Measurements from ENCODE around the gene MAFG.

The MAFG gene

GRCh38 chr17:81957691-81958432 lies 30.3 kb upstream of the MAFG start:
- Histone ChIP-seq H3K27me3 (replicated peaks; ENCODE audit: insufficient read depth, low read length) (peaks cover 59% of the 10 kb centered on the region), H3K4me2 (ENCODE audit: low read depth, low read length) (no peak overlapping the region), H3K9ac (ENCODE audit: low read length) (no peak overlapping the region), H3K27ac (ENCODE audit: low read length) (no peak overlapping the region), H3K36me3 (replicated peaks; ENCODE audit: insufficient read depth, low read length) (no peaks in the 10 kb centered on the region), H3F3A (ENCODE audit: insufficient read depth, low read length) (no peaks in the 10 kb centered on the region), H3K4me3 (ENCODE audit: low read length) (no peak overlapping the region), H3K9me2 (replicated peaks; ENCODE audit: insufficient read depth, low read length) (no peaks in the 10 kb centered on the region), H3K9me3 (replicated peaks; ENCODE audit: insufficient read depth, low read length) (no peaks in the 10 kb centered on the region), H4K20me1 (ENCODE audit: insufficient read depth, low read length) (no peaks in the 10 kb centered on the region), H3K4me1 (ENCODE audit: low read length) (no peaks in the 10 kb centered on the region), H2AFZ (ENCODE audit: low read length) (no peak overlapping the region), H3K79me2 (ENCODE audit: low read length) (no peaks in the 10 kb centered on the region)
- TF ChIP-seq EZH2phosphoT487 (IDR thresholded peaks at IDR 0.05; ENCODE audit: low read length), result no peak
- DNase-seq, result no peak

- H3K79me2 ChIP-seq (ENCODE audit: low read length), result no peaks in the 10 kb centered on the region
- H2AFZ ChIP-seq (ENCODE audit: low read length), result no peak overlapping the region
- no peaks in the 10 kb centered on the region for H3F3A ChIP-seq (ENCODE audit: insufficient read depth, low read length)
- DNase-seq, result no peak
- no peak for TF ChIP-seq EZH2phosphoT487 (IDR thresholded peaks at IDR 0.05; ENCODE audit: low read length)
- no peak for TF ChIP-seq EZH2 (optimal IDR thresholded peaks at IDR 0.05; ENCODE audit: low read depth, low read length)
- no peak for TF ChIP-seq CTCF (IDR thresholded peaks at IDR 0.05; ENCODE audit: low read length)
- no peak overlapping the region for H3K27ac ChIP-seq (ENCODE audit: low read length)
- H3K4me3 ChIP-seq (ENCODE audit: low read length), result no peak overlapping the region
- no peak overlapping the region for H3K9ac ChIP-seq (ENCODE audit: low read length)
- H3K9me2 ChIP-seq (replicated peaks; ENCODE audit: insufficient read depth, low read length), result no peaks in the 10 kb centered on the region
- no peaks in the 10 kb centered on the region for H3K4me1 ChIP-seq (ENCODE audit: low read length)
- no peak overlapping the region for H3K4me2 ChIP-seq (ENCODE audit: low read depth, low read length)
- H3K36me3 ChIP-seq (replicated peaks; ENCODE audit: insufficient read depth, low read length), result no peaks in the 10 kb centered on the region
- no peaks in the 10 kb centered on the region for H4K20me1 ChIP-seq (ENCODE audit: insufficient read depth, low read length)
- H3K9me3 ChIP-seq (replicated peaks; ENCODE audit: insufficient read depth, low read length), result no peaks in the 10 kb centered on the region
- peaks cover 54% of the 10 kb centered on the region for H3K27me3 ChIP-seq (replicated peaks; ENCODE audit: insufficient read depth, low read length)
These were observed 29.4 kb upstream of the MAFG start for GRCh38 chr17:81956607-81957589.

- Histone ChIP-seq H3F3A (ENCODE audit: insufficient read depth, low read length) (no peaks in the 10 kb centered on the region), H4K20me1 (ENCODE audit: insufficient read depth, low read length) (no peaks in the 10 kb centered on the region), H3K4me2 (ENCODE audit: low read depth, low read length) (no peak overlapping the region), H3K79me2 (ENCODE audit: low read length) (no peaks in the 10 kb centered on the region), H3K9ac (ENCODE audit: low read length) (no peak overlapping the region), H3K9me2 (replicated peaks; ENCODE audit: insufficient read depth, low read length) (no peaks in the 10 kb centered on the region), H3K9me3 (replicated peaks; ENCODE audit: insufficient read depth, low read length) (no peaks in the 10 kb centered on the region), H3K4me1 (ENCODE audit: low read length) (no peaks in the 10 kb centered on the region), H3K36me3 (replicated peaks; ENCODE audit: insufficient read depth, low read length) (no peaks in the 10 kb centered on the region), H2AFZ (ENCODE audit: low read length) (no peak overlapping the region), H3K4me3 (ENCODE audit: low read length) (no peak overlapping the region), H3K27ac (ENCODE audit: low read length) (no peak overlapping the region), H3K27me3 (replicated peaks; ENCODE audit: insufficient read depth, low read length) (peaks cover 56% of the 10 kb centered on the region)
- no peak for TF ChIP-seq CTCF (IDR thresholded peaks at IDR 0.05; ENCODE audit: low read length)
- TF ChIP-seq EZH2phosphoT487 (IDR thresholded peaks at IDR 0.05; ENCODE audit: low read length), result no peak
- TF ChIP-seq EZH2 (optimal IDR thresholded peaks at IDR 0.05; ENCODE audit: low read depth, low read length), result no peak
- DNase-seq, result no peak
These were observed 28.4 kb upstream of the MAFG start for GRCh38 chr17:81955756-81956544.

Measured in MM.1S (cell line).